UCSD-AML1 (cell line): ENCODE measurements around the gene FHL2.
A peak's percentile ranks its signal among the peaks of the same experiment; 100 is the strongest.
"Not testable (repeated sequence)": the region's sequence is repeated elsewhere in the genome, so short reads cannot be mapped to it uniquely, and the experiment has no call there.

Source experiments
- DNase-seq: peaks from one replicate; lab custom pipeline; 2025; ENCODE audit not compliant: unreplicated experiment; lab: John Stamatoyannopoulos, UW

Gene FHL2

GRCh38 chr2:105357122-105357521 is 41.7 kb downstream of the FHL2 start:
- no peak for DNase-seq

DNA sequence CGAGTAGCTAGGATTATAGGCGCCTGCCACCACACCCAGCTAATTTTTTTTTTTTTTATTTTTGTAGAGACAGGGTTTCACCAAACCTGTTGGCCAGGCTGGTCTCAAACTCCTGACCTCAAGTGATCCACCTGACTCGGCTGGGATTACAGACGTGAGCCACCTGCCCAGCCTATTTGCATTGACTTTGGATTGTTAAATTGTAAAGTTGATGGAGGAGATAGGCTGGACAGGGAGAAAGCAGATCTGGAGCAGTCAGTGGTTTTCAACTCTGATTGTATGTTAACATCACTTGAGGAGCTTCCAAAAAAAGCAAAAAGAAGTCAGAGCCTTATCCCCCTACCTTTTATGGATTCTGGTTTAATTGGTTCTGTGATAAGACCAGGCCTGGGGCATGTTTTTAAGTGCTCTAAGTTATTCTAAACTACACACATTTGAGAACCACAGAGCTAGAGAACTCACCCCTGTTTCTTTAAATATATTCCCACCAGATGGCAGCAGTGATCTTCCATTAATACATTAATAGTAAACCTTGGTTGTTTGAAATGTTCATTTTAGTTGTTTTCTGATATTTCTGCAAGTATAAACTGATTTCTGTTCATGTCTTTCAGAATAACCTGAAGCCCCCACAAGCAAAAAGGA is 54.0 kb downstream of the FHL2 start:
- no peak for DNase-seq

DNA sequence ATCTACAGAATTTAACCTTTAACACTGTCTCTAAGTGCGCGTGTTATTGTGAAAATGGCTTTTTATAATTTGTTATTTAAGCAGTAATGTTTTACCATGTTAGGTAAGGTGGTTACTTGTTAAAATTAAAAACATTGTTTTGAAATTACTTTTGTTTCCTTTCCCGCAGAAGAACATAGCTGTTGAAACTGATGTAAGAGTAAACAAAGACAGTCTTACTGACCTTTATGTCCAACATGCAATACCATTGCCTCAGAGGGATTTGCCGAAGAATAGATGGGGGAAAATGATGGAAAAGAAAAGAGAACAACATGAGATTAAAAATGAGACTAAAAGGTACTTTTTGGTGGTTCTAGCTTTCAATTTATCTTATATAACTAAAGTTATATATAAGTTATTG is 59.4 kb downstream of the FHL2 start:
- DNase-seq: no peak

- no peak for DNase-seq
Observed at GRCh38 chr2:105338020-105338385, 60.8 kb downstream of the FHL2 start.

GRCh38 chr2:105337122-105338019 is 61.5 kb downstream of the FHL2 start, which contains the start of gene C2orf49:
Gene C2orf49, plus strand, starts transcription at chr2:105337540. Its CDS starts 48 bp downstream, at chr2:105337588.
- peak; percentile 89 for DNase-seq

GRCh38 chr2:105336786-105337121 is 62.1 kb downstream of the FHL2 start:
- DNase-seq: no peak

GRCh38 chr2:105335469-105335868 is 63.4 kb downstream of the FHL2 start:
- DNase-seq: no peak

DNA sequence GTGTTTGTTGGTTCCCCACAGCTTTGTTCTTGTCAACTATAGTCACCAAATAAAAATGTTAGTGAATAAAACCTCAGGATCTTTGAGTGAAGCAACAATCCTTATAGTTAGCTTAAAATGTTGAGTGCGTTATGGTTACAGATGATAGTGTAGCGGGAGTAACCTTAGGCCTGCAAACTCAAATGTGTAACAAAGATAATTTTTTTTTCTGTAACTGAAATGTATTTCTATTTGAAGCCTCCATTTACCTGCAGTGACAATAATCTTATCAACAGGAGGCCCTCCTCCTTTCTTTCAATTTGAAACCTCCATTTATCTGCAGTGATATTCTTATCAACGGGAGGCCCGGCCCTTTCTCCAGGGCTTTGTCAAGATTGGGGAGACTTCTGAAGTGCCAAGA is 64.6 kb downstream of the FHL2 start:
- DNase-seq: no peak

DNA sequence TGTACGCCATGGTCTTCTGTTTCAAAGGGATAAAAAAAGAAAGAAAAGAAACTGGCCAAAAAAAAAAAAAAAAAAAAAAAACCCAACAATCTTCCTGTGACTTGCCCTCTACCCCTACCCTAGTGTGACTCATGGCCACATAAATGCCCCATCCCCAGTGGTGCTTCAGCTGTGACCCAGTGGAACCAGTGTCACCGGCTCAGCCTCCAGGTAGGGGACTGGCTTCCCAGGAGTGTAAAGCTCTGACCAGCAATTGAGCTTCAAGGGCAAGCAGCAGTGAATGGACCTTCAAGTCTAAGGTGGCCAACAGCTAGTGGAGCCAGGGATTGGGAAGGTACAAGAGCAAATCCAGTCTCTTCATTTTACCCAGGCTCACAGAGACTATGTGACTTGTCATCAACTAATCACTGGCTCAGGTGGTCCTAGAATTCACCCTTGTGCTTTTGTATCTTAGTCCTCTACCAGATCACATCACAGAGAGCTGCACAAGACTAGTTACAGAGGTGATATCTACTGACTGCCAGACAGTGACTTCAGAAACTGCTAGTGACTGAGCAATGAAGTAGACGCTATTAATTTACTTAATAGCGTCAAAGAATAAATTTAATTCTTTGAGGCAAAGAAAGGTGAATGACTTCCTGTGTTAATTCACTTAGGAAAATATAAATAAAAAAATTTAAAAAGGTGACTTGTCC is 68.0 kb downstream of the FHL2 start:
- no peak for DNase-seq

- DNase-seq: peak; percentile 69
Observed at GRCh38 chr2:105329561-105330495, 69.0 kb downstream of the FHL2 start, which contains the start of gene TGFBRAP1. Gene TGFBRAP1, minus strand, starts transcription at chr2:105329735. Its CDS starts 21,434 bp downstream, at chr2:105308301.

- DNase-seq: no peak
Observed at GRCh38 chr2:105329197-105329554, 69.7 kb downstream of the FHL2 start.

DNA sequence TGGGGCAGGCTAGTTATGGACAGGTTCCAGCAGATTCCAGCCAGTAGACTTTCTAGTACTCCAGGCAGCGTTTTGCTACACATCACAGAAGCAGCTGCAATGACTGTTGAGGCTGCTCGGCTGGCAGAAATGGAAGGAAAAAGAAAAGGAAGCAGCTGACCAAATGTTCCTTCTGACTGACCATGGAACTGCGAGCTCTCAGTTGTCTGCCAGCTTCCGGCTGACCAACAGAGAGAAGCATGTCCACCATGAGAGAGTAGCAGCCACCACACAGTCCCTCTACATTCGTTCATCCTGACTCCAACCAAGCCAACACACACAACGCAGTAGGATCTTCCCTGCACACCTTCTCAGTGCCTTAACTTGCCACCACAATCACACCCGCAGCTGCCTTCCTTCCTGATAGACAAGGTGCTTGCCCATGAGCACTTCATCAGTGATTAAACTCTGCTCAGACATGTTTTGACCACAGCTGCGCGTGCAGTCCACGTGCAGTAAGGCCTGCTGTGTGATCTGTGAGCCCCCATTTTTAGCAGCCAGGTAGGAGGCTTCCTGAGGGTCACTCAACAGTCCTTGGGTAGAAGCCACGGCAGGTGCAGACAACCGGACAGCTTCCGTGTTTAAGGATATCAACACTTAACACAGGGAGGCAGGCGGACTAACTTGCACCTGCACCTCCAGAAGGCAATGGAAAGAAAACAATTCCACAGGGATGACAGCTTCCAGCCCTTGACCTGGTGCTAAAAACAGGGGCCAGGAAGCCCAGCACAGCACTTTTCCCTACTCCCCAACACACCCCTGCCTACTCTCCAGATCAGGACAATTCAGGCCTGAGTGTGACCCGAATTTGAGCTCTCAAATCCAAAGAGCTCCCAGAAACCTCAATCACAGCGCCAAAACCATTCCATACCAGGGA is 70.3 kb downstream of the FHL2 start:
- DNase-seq: peak; percentile 39

- DNase-seq: no peak
Observed at GRCh38 chr2:105327690-105328089, 71.2 kb downstream of the FHL2 start.

DNA sequence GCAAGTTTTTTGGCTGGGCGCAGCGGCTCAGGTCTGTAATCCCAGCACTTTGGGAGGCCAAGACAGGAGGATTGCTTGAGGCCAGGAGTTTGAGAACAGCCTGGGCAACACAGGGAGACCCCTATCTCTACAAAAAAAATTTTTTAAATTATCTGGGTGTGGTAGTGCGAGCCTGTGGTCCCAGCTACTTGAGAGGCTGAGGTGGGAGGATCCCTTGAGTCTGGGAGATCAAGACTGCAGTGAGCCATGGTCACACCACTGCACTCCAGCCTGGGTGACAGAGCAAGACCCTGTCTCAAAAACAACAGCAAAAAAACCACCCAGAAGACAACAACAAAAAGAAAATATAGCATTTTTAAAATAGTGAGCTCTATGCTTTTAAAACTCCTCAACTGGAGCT is 71.6 kb downstream of the FHL2 start:
- not testable (repeated sequence) for DNase-seq

DNA sequence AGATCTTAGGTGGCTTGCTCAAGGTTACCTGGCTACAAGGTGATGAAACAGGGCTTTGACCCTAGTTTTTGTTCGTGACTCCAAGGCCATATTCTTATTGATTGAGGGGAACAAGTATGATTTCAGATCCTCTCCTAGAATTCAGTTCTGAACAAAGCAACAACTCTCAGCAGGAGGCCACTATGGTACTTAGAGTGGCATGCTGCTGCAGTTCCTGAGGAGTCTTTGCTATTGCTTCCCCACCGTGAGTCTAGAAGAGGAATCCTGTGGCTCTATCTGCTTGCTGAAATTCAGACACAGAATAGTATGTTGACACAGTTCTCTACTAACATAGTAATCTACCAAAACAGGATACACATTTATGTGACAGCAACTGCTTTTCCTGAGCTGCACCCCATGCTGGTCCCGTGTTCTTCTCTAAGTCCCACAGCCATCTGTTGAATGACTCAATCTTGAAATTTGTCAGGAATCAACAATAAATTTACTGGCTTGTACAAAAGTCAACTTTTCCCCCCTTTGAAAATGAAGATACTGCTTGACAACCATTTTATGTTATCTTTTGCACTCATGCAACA is 73.4 kb downstream of the FHL2 start:
- DNase-seq: peak; percentile 52

GRCh38 chr2:105324732-105325131 is 74.1 kb downstream of the FHL2 start:
- no peak for DNase-seq

DNA sequence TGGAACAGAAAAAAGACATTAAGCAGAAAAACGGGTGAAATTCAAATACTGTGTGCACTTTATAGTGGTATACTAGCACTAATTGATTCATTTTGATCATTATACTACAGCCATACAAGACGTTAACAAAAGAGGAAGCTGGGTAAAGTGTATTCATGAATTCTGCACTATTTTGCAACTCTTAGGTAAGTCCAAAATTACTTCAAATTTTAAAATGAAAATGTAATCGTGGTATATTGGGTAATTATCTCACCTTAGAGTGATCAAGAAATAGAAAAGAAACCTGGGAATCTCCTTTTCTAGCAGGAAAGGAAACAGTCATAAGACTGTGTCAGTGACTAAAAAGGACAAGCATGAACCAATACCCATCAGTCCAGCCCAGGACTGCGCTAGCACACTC is 74.8 kb downstream of the FHL2 start:
- DNase-seq: no peak

- no peak for DNase-seq
Observed at GRCh38 chr2:105323111-105323510, 75.7 kb downstream of the FHL2 start.

DNA sequence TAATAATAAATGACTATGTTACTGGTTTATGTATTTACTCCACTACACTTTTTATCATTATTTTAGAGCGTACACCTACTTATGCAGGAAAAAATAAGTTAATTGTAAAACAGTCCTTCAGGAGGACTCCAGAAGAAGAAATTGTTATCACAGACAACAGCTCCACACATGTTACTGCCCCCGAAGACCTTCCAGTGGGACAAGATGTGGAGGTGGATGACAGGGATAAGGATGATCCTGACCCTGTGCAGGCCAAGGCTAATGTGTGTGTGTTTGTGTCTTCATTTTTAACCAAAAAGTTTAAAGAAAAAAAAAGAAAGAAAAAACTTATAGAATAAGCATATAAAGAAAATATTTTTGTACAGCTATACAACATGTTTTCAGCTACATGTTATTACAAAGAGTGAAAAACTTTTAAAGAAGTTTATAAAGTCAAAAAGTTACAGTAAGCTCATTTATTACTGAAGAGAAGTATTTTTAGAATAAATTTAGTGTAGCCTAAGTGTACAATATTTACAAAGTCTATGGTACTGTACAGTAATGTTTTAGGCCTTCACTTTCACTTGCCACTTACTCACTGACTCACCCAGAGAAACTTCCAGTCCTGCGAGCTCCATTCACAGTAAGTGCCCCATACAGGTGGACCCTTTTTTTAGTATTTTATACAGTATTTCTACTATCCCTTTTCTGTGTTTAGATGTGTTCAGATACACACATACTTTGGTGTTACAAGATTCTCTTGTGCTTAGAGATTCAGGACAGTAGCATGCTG is 76.8 kb downstream of the FHL2 start:
- DNase-seq: no peak
